HEK293 (cell line): Measurements from ENCODE around the gene DYRK4.

Source experiments
- GLI4 ChIP-seq: fragments of 450-650 bp; formaldehyde crosslinking; IDR thresholded peaks from 2 replicates; pipeline ENCODE4 v1.5.1; 2016; ENCODE audit warnings: missing biosample characterization, missing genetic modification characterization
- KLF7 ChIP-seq: fragments of 450-650 bp; formaldehyde crosslinking; IDR thresholded peaks from 2 replicates; pipeline ENCODE4 v1.5.1; 2016; ENCODE audit warnings: missing biosample characterization, missing genetic modification characterization, borderline replicate concordance
- MZF1 ChIP-seq: fragments of 450-650 bp; formaldehyde crosslinking; IDR thresholded peaks from 2 replicates; pipeline ENCODE4 v1.5.1; 2017; ENCODE audit warnings: missing biosample characterization, missing genetic modification characterization, borderline replicate concordance
- REPIN1 ChIP-seq: fragments of 450-650 bp; formaldehyde crosslinking; IDR thresholded peaks from 2 replicates; pipeline ENCODE4 v1.5.1; 2017; ENCODE audit warnings: missing biosample characterization, missing genetic modification characterization, low read depth
- TRIM28 ChIP-seq: IDR thresholded peaks from 2 replicates; pipeline ENCODE4 v1.6.1; 2011; ENCODE audit warnings: low read length, control low read depth, borderline replicate concordance
- YY1 ChIP-seq: fragments of 450-650 bp; formaldehyde crosslinking; IDR thresholded peaks from 2 replicates; pipeline ENCODE4 v1.5.1; 2018; ENCODE audit warnings: missing biosample characterization, missing genetic modification characterization
- ZBTB20 ChIP-seq: fragments of 450-650 bp; formaldehyde crosslinking; IDR thresholded peaks from 2 replicates; pipeline ENCODE4 v1.5.1; 2016; ENCODE audit warnings: missing biosample characterization, missing genetic modification characterization
- ZFP37 ChIP-seq: fragments of 450-650 bp; formaldehyde crosslinking; IDR thresholded peaks from 2 replicates; pipeline ENCODE4 v1.5.1; 2016; ENCODE audit warnings: missing biosample characterization, missing genetic modification characterization
- ZNF2 ChIP-seq: fragments of 450-650 bp; formaldehyde crosslinking; IDR thresholded peaks from 2 replicates; pipeline ENCODE4 v1.5.1; 2016; ENCODE audit warnings: missing biosample characterization, missing genetic modification characterization
- ZNF266 ChIP-seq: fragments of 450-650 bp; formaldehyde crosslinking; IDR thresholded peaks from 2 replicates; pipeline ENCODE4 v1.5.1; 2016; ENCODE audit warnings: missing biosample characterization, missing genetic modification characterization, low read depth
- ZNF366 ChIP-seq: fragments of 450-650 bp; formaldehyde crosslinking; conservative IDR thresholded peaks from 2 replicates; pipeline ENCODE4 v1.5.1; 2016; ENCODE audit warnings: missing biosample characterization, missing genetic modification characterization
- ZNF391 ChIP-seq: fragments of 450-650 bp; formaldehyde crosslinking; IDR thresholded peaks from 2 replicates; pipeline ENCODE4 v1.5.1; 2016; ENCODE audit warnings: low read depth, missing biosample characterization, missing genetic modification characterization, borderline replicate concordance
- ZNF660 ChIP-seq: fragments of 450-650 bp; IDR thresholded peaks from 2 replicates; pipeline ENCODE4 v1.5.1; 2018; ENCODE audit warnings: missing biosample characterization, mild to moderate bottlenecking, missing genetic modification characterization
- ZNF76 ChIP-seq: fragments of 450-650 bp; formaldehyde crosslinking; IDR thresholded peaks from 2 replicates; pipeline ENCODE4; 2016; ENCODE audit warnings: low read depth, missing biosample characterization, missing genetic modification characterization, borderline replicate concordance
- ZSCAN30 ChIP-seq: fragments of 450-650 bp; IDR thresholded peaks from 2 replicates; pipeline ENCODE4 v1.5.1; 2018; ENCODE audit warnings: missing biosample characterization, mild to moderate bottlenecking, missing genetic modification characterization, moderate library complexity
- ZXDB ChIP-seq: fragments of 450-650 bp; formaldehyde crosslinking; IDR thresholded peaks from 2 replicates; pipeline ENCODE4 v1.5.1; 2016; ENCODE audit warnings: missing biosample characterization, missing genetic modification characterization
- TF ChIP-seq, protein P1 (sequence below): fragments of 450-650 bp; formaldehyde crosslinking; IDR thresholded peaks from 2 replicates; pipeline ENCODE4 v1.5.1; 2017; ENCODE audit warnings: missing biosample characterization, missing genetic modification characterization
- TF ChIP-seq, protein P2 (sequence below): fragments of 450-650 bp; formaldehyde crosslinking; IDR thresholded peaks from 2 replicates; pipeline ENCODE4 v1.5.1; 2016; ENCODE audit warnings: missing biosample characterization, missing genetic modification characterization
- TF ChIP-seq, protein P3 (sequence below): fragments of 450-650 bp; formaldehyde crosslinking; IDR thresholded peaks from 2 replicates; pipeline ENCODE4 v1.5.1; 2016; ENCODE audit warnings: missing biosample characterization, missing genetic modification characterization
- TF ChIP-seq, protein P4 (sequence below): fragments of 450-650 bp; formaldehyde crosslinking; IDR thresholded peaks from 2 replicates; pipeline ENCODE4 v1.5.1; 2017; ENCODE audit warnings: missing biosample characterization, missing genetic modification characterization
- TF ChIP-seq, protein P5 (sequence below): fragments of 450-650 bp; formaldehyde crosslinking; IDR thresholded peaks from 2 replicates; pipeline ENCODE4 v1.5.0; 2017; ENCODE audit warnings: missing biosample characterization, missing genetic modification characterization, borderline replicate concordance

Gene DYRK4

DNA sequence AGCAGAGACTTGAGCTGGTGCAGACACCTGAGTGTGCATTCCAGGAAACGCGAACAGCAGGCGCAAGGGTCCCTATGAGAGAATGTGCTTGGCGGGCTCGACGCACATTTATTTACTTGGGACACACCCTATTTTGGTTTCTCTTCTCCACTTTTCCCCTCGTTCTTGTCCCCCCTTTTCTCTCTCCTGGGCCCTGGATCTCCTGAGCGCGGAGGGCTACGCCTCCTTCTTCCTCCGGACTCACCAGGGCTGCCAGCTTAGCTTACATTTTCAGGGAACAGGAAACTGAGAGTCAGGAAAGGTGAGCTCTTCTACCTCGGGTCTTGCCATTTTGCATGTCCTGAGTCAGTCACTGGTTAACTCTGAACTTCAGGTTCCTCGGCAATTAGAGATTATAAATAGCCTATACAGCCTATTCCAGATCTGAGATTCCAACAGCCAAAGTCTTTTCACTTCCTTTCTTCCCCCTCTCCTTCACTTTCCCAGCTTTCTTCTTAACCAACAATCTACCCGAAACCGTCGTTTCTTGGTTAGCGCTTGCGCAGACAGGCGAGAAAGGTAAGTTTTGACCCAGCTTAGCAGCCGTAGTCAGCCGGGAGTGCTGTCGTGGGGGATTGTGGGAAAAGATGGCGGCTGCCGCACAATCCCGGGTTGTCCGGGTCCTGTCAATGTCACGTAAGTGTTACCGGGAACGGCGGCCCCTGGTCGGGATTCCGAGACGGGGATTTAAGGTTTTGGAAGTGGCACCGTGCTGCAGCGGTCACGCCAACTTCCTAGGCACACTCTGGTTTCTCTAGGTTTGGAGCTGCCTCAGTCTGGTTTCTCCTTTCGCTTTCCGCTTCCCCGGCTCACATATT is 86.7 kb downstream of the DYRK4 start, which contains the start of the genes AKAP3 and NDUFA9 (continued):
- TF ChIP-seq, protein P1, sequence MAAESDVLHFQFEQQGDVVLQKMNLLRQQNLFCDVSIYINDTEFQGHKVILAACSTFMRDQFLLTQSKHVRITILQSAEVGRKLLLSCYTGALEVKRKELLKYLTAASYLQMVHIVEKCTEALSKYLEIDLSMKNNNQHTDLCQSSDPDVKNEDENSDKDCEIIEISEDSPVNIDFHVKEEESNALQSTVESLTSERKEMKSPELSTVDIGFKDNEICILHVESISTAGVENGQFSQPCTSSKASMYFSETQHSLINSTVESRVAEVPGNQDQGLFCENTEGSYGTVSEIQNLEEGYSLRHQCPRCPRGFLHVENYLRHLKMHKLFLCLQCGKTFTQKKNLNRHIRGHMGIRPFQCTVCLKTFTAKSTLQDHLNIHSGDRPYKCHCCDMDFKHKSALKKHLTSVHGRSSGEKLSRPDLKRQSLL (tag by site-specific recombination) = no peak
- TF ChIP-seq REPIN1 (no peak), ZNF391 (tag by site-specific recombination) (no peak), ZSCAN30 (tag by site-specific recombination) (0 out of 2 replicates have a peak, but pooled peaks have one; percentile 38), ZXDB (tag by site-specific recombination) (peak; percentile 54; the same call in 1 of the 2 replicates), MZF1 (tag by site-specific recombination) (no peak), GLI4 (no peak), ZBTB20 (tag by site-specific recombination) (peak; percentile 55), ZNF366 (tag by site-specific recombination) (peak; percentile 90), ZFP37 (tag by site-specific recombination) (peak; percentile 29; the same call in 1 of the 2 replicates), TRIM28 (no peak), KLF7 (tag by site-specific recombination) (no peak), YY1 (tag by site-specific recombination) (peak; percentile 86), ZNF2 (tag by site-specific recombination) (peak; percentile 81; the same call in 1 of the 2 replicates), ZNF660 (peak; percentile 42; the same call in 1 of the 2 replicates), ZNF76 (tag by site-specific recombination) (peak; percentile 95), ZNF266 (tag by site-specific recombination) (no peak)
- TF ChIP-seq, protein P2, sequence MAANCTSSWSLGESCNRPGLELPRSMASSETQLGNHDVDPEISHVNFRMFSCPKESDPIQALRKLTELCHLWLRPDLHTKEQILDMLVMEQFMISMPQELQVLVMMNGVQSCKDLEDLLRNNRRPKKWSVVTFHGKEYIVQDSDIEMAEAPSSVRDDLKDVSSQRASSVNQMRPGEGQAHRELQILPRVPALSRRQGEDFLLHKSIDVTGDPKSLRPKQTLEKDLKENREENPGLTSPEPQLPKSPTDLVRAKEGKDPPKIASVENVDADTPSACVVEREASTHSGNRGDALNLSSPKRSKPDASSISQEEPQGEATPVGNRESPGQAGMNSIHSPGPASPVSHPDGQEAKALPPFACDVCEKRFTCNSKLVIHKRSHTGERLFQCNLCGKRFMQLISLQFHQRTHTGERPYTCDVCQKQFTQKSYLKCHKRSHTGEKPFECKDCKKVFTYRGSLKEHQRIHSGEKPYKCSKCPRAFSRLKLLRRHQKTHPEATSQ (tag by site-specific recombination) = 0 out of 2 replicates have a peak, but pooled peaks have one; percentile 81
- TF ChIP-seq, protein P3, sequence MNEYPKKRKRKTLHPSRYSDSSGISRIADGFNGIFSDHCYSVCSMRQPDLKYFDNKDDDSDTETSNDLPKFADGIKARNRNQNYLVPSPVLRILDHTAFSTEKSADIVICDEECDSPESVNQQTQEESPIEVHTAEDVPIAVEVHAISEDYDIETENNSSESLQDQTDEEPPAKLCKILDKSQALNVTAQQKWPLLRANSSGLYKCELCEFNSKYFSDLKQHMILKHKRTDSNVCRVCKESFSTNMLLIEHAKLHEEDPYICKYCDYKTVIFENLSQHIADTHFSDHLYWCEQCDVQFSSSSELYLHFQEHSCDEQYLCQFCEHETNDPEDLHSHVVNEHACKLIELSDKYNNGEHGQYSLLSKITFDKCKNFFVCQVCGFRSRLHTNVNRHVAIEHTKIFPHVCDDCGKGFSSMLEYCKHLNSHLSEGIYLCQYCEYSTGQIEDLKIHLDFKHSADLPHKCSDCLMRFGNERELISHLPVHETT (tag by site-specific recombination) = peak; percentile 55
- TF ChIP-seq, protein P4, sequence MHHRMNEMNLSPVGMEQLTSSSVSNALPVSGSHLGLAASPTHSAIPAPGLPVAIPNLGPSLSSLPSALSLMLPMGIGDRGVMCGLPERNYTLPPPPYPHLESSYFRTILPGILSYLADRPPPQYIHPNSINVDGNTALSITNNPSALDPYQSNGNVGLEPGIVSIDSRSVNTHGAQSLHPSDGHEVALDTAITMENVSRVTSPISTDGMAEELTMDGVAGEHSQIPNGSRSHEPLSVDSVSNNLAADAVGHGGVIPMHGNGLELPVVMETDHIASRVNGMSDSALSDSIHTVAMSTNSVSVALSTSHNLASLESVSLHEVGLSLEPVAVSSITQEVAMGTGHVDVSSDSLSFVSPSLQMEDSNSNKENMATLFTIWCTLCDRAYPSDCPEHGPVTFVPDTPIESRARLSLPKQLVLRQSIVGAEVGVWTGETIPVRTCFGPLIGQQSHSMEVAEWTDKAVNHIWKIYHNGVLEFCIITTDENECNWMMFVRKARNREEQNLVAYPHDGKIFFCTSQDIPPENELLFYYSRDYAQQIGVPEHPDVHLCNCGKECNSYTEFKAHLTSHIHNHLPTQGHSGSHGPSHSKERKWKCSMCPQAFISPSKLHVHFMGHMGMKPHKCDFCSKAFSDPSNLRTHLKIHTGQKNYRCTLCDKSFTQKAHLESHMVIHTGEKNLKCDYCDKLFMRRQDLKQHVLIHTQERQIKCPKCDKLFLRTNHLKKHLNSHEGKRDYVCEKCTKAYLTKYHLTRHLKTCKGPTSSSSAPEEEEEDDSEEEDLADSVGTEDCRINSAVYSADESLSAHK (tag by site-specific recombination) = peak; percentile 53; the same call in 1 of the 2 replicates
- TF ChIP-seq, protein P5, sequence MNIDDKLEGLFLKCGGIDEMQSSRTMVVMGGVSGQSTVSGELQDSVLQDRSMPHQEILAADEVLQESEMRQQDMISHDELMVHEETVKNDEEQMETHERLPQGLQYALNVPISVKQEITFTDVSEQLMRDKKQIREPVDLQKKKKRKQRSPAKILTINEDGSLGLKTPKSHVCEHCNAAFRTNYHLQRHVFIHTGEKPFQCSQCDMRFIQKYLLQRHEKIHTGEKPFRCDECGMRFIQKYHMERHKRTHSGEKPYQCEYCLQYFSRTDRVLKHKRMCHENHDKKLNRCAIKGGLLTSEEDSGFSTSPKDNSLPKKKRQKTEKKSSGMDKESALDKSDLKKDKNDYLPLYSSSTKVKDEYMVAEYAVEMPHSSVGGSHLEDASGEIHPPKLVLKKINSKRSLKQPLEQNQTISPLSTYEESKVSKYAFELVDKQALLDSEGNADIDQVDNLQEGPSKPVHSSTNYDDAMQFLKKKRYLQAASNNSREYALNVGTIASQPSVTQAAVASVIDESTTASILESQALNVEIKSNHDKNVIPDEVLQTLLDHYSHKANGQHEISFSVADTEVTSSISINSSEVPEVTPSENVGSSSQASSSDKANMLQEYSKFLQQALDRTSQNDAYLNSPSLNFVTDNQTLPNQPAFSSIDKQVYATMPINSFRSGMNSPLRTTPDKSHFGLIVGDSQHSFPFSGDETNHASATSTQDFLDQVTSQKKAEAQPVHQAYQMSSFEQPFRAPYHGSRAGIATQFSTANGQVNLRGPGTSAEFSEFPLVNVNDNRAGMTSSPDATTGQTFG (tag by site-specific recombination) = no peak
